ENCODE results near the gene INSC. TPM values are rescaled to one million over a fixed set of nuclear protein-coding genes. Genes with fewer than 3 reads are reported as not detected.

Gene INSC
- total and polyA plus RNA-seq, 9 donors: 0.10 to 0.38 (median 0.21) TPM; not detected in 3

GRCh38 chr11:15293975-15294620 lies 179.4 kb downstream of the INSC start:
- Histone ChIP-seq H3K27ac (no peak overlapping the region), H3K36me3 (no peaks in the 10 kb centered on the region), H3K4me3 (no peak overlapping the region), H3K9me3 (no peaks in the 10 kb centered on the region), H3K4me1 (ENCODE audit: insufficient read depth) (no peaks in the 10 kb centered on the region), H3K27me3 (no peaks in the 10 kb centered on the region)
- intact Hi-C loops (cut with DNase I): no loop called here
- TF ChIP-seq EP300 (IDR thresholded peaks at IDR 0.05) (no peak), POLR2A (IDR thresholded peaks at IDR 0.05) (no peak), CTCF (IDR thresholded peaks at IDR 0.05) (no peak)
- 15 to 31% (median 27%) methylated on average over 1 of the region's 1 CpG for WGBS, 3 donors
- DNase-seq: no peak

- no peak for DNase-seq
- H3K27ac ChIP-seq: no peak overlapping the region
- H3K4me3 ChIP-seq: no peak overlapping the region
- H3K9me3 ChIP-seq: no peaks in the 10 kb centered on the region
- intact Hi-C loops (cut with DNase I): no loop called here
- H3K36me3 ChIP-seq: no peaks in the 10 kb centered on the region
- H3K27me3 ChIP-seq: no peaks in the 10 kb centered on the region
- 0 to 6% (median 4%) methylated on average over 1 of the region's 1 CpG for whole genome bisulfite sequencing, 3 donors
- H3K4me1 ChIP-seq (ENCODE audit: insufficient read depth): no peaks in the 10 kb centered on the region
- no peak for TF ChIP-seq CTCF (IDR thresholded peaks at IDR 0.05)
- no peak for TF ChIP-seq EP300 (IDR thresholded peaks at IDR 0.05)
- TF ChIP-seq POLR2A (IDR thresholded peaks at IDR 0.05): no peak
Observed at GRCh38 chr11:15295695-15296094, 181.0 kb downstream of the INSC start.

Other genes with a start within 250 kb of the INSC start
- 1 to 10 TPM; 6.0 to 8.5 (median 6.4) TPM for gene CYP2R1, start 222.7 kb upstream of the INSC start, total RNA-seq
- gene CYP2R1, start 222.7 kb upstream of the INSC start, polyA plus RNA-seq: 1 to 10 TPM; 8.1 to 8.9 TPM
- not detected for gene CALCA, start 142.6 kb upstream of the INSC start, total RNA-seq
- gene CALCA, start 142.6 kb upstream of the INSC start, polyA plus RNA-seq: not detected
- gene CALCB, start 41.3 kb upstream of the INSC start, total RNA-seq: under 1 TPM in 2 of 7 donors, not detected in 5; 0.08 to 0.23 TPM
- under 1 TPM in 1 of 2 donors, not detected in 1; 0.02 TPM for gene CALCB, start 41.3 kb upstream of the INSC start, polyA plus RNA-seq

Data from ovary (tissue), 9 donors.